CD4-positive, alpha-beta T cell treated with Interleukin-6 at 100 ng/mL for 8 hours (primary cell): ENCODE measurements around the gene NABP1.

Experiments used
- DNase-seq: peaks from one replicate; pipeline ENCODE4 v3.0.0-alpha.2; 2020; ENCODE audit warnings: mixed read lengths, low spot score

NABP1 gene

GRCh38 chr2:191680639-191681038 is 2.7 kb downstream of the NABP1 start:
- no peak for DNase-seq

GRCh38 chr2:191682126-191682525 is 4.2 kb downstream of the NABP1 start:
- DNase-seq: no peak

DNA sequence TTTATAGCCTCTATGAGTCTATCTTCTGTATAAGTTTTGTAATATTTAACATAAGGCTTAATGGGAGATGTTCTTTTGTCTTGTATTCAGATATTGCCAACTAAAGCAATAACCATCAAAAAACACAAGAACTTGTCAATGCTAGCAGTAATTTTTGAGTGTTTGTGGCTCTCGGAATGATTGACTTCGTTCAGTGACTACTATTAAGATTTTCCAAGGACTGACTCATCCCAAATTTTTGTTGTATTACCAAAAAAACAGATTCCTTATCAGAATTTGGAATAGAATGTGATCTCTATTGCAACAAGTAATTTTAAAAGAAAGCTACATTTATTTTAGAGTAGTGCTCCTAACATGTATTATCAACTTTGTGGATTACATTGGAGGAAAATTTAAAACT is 8.1 kb downstream of the NABP1 start:
- DNase-seq: no peak

DNA sequence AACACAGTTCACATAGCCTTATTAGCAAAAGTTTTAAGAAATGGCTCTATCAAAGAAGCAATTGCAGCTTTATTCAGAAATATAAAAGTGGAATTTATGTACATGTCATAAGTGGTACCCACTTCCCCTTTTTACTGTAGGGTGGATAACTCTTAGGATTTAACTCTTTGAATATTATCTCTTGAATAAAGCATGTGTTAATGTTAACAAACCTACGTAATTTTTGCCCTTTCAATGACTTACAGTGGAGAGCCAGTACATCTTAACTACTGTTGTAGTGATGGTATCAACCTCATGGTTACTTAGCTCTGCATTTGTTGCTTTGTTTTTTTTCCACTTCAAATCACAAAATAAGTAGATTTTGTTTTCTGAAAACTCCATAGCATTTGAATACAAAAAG is 8.8 kb downstream of the NABP1 start:
- no peak for DNase-seq

GRCh38 chr2:191687867-191688266 is 9.9 kb downstream of the NABP1 start:
- DNase-seq: no peak

DNA sequence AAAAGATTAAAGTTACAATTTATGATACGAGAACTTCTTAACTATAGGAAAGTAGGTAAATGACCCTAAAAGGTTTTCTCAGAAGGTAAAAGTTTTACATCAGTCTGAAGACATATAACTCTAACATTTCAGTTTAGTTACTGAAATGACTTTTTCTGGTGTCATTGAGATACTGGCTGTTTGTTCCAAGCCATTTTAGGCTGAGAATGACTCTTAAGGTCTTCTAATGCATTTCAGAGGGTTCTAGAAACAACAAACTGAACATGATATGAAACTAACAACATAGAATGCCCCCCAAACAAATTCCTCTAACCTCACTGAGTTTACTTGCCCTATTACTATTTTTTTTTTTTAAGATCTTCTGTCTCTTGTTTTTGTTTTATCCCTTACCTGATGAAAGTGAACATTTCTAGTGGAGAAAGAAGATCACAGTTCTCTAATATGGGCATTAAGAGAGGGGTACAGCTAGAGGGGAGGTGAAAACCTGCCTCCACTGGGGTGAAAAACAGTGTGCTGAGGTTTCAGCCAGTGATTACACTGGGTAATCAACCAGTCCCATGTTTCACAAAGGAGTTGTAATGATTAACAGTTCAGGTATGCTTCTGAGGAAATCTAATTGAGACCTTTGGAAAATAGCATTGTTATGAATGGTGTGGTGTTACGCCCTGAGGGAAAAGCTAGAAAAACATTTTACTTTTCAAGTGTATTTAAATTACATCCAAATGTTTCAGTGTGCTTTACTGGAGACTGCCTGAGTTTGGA is 11.2 kb downstream of the NABP1 start:
- DNase-seq: no peak

- DNase-seq: no peak
Measured at GRCh38 chr2:191690327-191690726, 12.4 kb downstream of the NABP1 start.

DNA sequence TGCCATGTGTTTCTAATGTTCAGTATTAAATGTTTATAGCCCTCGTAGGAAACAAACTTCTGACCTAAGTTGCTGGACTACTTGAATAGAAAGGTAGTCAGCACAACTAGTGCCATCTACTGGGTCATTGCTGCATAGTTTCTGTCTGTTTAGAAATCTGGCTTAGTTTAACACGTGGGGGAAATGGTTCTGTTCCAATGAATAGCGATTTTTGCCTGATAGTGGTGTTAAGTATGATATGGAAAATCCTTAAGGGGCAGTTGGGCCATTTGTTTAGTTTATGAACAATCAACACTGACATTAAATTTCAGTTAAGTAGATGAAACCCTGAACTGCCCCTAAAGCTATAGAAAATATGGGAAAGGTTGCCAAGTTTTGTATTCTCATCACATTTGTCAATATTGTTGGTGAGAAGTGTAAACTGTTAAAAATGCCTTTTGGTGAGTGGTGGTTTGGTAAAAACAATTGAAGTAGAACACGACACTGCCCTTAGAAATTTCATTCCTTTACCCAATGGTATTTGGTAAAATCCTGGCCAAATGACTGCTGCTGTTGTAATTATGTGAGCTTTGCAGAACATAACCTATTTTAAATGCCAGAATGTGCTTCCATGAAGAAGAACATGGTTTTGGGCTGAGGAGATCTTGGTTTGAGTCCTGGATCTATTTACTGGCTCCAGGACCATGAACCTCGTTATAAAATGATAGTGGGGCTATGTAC is 13.2 kb downstream of the NABP1 start:
- DNase-seq: peak; percentile 71

- DNase-seq: no peak
Measured at GRCh38 chr2:191691898-191692297, 14.0 kb downstream of the NABP1 start.

DNA sequence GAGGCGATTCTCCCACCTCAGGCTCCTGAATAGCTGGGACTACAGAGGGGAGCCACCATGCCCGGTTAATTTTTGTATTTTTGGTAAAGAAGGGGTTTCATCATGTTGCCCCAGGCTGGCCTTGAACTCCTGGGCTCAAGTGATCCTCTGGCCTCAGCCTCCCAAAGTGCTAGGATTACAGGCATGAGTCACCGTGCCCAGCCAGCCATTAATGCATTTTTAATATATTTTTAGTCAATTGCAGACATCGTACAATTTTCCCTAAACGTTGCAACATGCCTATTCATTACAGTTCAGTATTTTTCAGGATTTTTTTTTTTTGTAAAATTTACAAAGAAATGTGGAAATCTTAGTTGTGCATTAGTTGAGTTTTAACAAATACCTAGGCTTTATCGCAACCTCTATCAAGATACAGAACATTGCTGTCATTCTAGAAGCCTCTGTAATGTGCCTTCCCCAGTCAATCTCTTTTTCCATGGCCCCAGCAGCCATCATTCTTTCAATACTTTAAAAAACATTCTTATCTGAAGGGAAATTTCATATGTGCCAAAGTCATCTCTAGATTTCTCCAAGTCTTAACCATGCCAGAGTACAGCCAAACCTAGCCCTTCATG is 14.7 kb downstream of the NABP1 start:
- DNase-seq: no peak

DNA sequence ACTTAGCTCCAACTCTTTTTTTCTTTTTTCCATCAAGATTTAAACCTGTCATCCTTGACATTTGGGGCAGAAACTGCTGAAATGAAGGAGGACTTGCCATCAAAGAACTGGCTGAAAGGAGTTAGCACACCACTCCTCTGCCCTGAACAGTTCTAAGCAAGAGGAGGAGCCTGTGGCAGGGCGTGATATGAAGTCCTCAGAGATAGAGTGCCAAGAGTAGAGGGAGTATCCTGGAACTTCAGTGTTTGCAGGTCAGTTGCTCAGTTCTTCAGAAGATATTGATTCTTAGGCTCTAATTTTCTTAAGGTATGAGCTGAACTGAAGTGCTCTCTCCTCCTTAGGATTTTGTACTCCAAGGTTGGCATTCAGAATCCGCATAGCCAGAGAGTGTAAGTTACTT is 15.2 kb downstream of the NABP1 start:
- DNase-seq: no peak

DNA sequence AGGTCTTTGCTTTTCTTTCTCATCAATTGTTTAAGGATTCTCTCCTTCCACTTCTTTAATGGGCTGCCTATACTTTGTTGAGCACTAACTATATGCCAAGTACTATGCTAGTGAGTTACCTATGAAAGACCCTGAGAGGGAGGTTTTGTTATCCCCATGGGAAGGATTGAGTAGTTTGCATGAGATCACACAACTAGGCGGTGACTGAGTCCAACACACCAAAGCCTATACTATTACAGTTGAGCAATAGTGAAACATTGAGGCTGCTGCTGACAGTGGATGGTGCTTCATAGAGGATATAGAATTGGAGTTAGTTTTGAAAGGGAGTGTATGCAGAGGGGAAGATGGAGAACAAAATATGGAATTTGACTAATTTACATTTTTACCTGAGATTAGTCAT is 15.8 kb downstream of the NABP1 start:
- no peak for DNase-seq

- DNase-seq: no peak
Measured at GRCh38 chr2:191696001-191696400, 18.1 kb downstream of the NABP1 start.

- no peak for DNase-seq
Measured at GRCh38 chr2:191696966-191697365, 19.0 kb downstream of the NABP1 start.

GRCh38 chr2:191697870-191698269 is 19.9 kb downstream of the NABP1 start:
- DNase-seq: no peak

DNA sequence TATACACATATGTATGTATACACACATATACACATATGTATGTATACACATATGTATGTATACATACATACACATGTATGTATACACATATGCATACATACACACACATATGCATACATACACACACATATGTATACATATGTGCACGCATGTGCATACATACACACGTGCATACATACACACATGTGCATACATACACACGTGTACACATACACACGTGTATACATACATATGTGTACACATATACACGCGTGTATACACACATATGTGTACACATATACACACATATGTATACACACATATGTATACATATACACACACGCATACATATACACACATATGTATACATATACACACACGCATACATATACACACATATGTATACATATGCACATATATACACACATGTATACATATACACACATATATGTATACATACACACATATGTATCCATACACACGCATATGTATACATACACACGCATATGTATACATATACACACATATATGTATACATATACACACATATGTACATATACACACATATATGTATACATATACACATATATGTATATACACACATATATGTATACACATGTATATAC is 21.5 kb downstream of the NABP1 start:
- DNase-seq: no peak

GRCh38 chr2:191701029-191701428 is 23.1 kb downstream of the NABP1 start:
- no peak for DNase-seq

- DNase-seq: no peak
Measured at GRCh38 chr2:191701696-191702095, 23.8 kb downstream of the NABP1 start.

DNA sequence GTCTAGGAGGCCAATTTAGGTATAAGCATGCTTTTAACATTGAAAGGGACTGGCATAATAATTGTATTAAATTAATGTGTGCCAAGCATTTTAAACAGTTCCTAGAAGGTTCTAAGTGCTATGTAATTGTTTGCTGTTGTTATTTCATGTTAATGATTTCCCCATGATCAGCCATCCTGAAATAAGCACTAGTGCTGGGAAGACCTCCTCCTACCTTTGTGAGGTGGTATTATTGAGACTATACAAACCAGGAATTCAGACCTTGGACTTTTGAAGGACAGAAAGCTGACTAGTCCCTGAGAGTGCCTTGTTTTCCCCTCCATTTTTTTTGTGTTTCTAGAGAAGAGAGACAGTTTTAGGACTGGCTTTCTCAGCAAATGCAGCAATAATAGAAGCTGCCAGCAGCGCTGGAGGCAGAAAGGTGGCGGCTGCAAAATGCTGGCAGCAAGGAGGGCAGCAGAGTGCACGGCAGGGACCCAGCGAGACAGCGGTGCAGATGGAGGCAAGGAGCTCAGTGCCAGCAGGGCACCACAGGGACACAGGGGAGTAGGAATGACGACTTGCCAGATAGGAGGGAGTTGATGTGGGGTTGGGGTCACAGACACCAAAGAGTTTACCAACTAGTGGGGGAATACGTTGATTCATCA is 25.3 kb downstream of the NABP1 start:
- DNase-seq: no peak

GRCh38 chr2:191705084-191705483 is 27.1 kb downstream of the NABP1 start:
- DNase-seq: no peak

GRCh38 chr2:191705701-191706100 is 27.8 kb downstream of the NABP1 start:
- no peak for DNase-seq

- DNase-seq: no peak
Measured at GRCh38 chr2:191706791-191707190, 28.9 kb downstream of the NABP1 start.
